Fibroblast of lung (primary cell): ENCODE data around the gene STRBP. TPM values are rescaled to one million over a fixed set of nuclear protein-coding genes. Genes with fewer than 3 reads are reported as not detected.

Experiments
- DNase-seq, 2 donors: peaks; one replicate each; pipeline versions ENCODE4 v3.0.0 to v3.0.0-alpha.2; 2010; ENCODE audit warnings: low read depth in 2 of 2
- H2AFZ ChIP-seq: 2 replicates; pipeline ENCODE4 v1.5.1; 2012; ENCODE audit warnings: low read length, control low read depth, inconsistent platforms
- H3K27ac ChIP-seq: 2 replicates; pipeline ENCODE4 v1.5.1; 2011; ENCODE audit warnings: low read length, control low read depth; ENCODE audit not compliant: insufficient read depth
- H3K27me3 ChIP-seq: 2 replicates; pipeline ENCODE4 v1.5.1; 2011; ENCODE audit warnings: mild to moderate bottlenecking, low read length; ENCODE audit not compliant: control insufficient read depth, insufficient read depth
- H3K36me3 ChIP-seq: 2 replicates; pipeline ENCODE4 v1.5.1; 2011; ENCODE audit warnings: low read length; ENCODE audit not compliant: control insufficient read depth, insufficient read depth
- H3K4me1 ChIP-seq: 2 replicates; pipeline ENCODE4 v1.5.1; 2011; ENCODE audit warnings: low read length; ENCODE audit not compliant: control insufficient read depth, insufficient read depth; ENCODE audit errors: extremely low read depth
- H3K4me2 ChIP-seq: 2 replicates; pipeline ENCODE4 v1.5.1; 2011; ENCODE audit warnings: low read length, control low read depth; ENCODE audit not compliant: insufficient read depth; ENCODE audit errors: extremely low read depth
- H3K4me3 ChIP-seq, 4 experiments: fragments of 200-600 bp in 1 of 4; sonication (generic) in 1 of 4; replicated peaks in 1 of 4; 2 replicates each; pipeline ENCODE4 v1.5.1; 2011 to 2016; ENCODE audit warnings: low read length in 4 of 4, low read depth in 3 of 4, mild to moderate bottlenecking in 3 of 4, control low read depth in 2 of 4, inconsistent platforms in 1 of 4, mixed read lengths in 1 of 4; ENCODE audit not compliant: insufficient read depth in 1 of 4; ENCODE audit errors: control extremely low read depth in 1 of 4
- H3K79me2 ChIP-seq: 2 replicates; pipeline ENCODE4 v1.5.1; 2012; ENCODE audit warnings: mild to moderate bottlenecking, low read length, inconsistent platforms; ENCODE audit not compliant: control insufficient read depth, insufficient read depth
- H3K9ac ChIP-seq: 2 replicates; pipeline ENCODE4 v1.5.1; 2011; ENCODE audit warnings: mild to moderate bottlenecking, low read length, control low read depth; ENCODE audit not compliant: insufficient read depth
- H3K9me3 ChIP-seq: 2 replicates; pipeline ENCODE4 v1.5.1; 2012; ENCODE audit warnings: low read depth, low read length; ENCODE audit not compliant: control insufficient read depth, insufficient read depth
- H4K20me1 ChIP-seq: 2 replicates; pipeline ENCODE4 v1.5.1; 2011; ENCODE audit warnings: low read length; ENCODE audit not compliant: control insufficient read depth, insufficient read depth; ENCODE audit errors: extremely low read depth
- EZH2 ChIP-seq: IDR thresholded peaks from 2 replicates; pipeline ENCODE4 v1.5.1; 2012; ENCODE audit warnings: low read length, control low read depth, mild to moderate bottlenecking; ENCODE audit errors: missing control alignments
- polyA plus RNA-seq, 2 donors: library from polyadenylated mRNA; depleted of rRNA in 1 of 2; stranded (reverse) in 1 of 2; unstranded in 1 of 2; fragments of >200 nt; gene quantifications; 2 replicates each; pipeline ENCODE4 v1.2.1, GENCODE V29; 2011 to 2012; ENCODE audit warnings: missing spikeins in 1 of 2
- total RNA-seq: library from RNA; depleted of rRNA; stranded (reverse); fragments of >200 nt; gene quantifications from 2 replicates; pipeline ENCODE4 v1.2.1, GENCODE V29; 2014
- TF ChIP-seq, protein P1 (sequence below), 2 donors: IDR thresholded peaks in 1 of 2; conservative IDR thresholded peaks in 1 of 2; 1 replicate in 1 of 2; 2 replicates in 1 of 2; pipeline ENCODE4 v1.5.1; 2011 to 2012; ENCODE audit warnings: low read length in 2 of 2, control low read depth in 1 of 2, inconsistent platforms in 1 of 2, low read depth in 1 of 2, mild to moderate bottlenecking in 1 of 2

The STRBP gene
- total and polyA plus RNA-seq, 2 donors (not counting 1 experiment from before 2014, with no cell fraction given): 3.3 to 5.9 TPM

GRCh38 chr9:123085916-123086315, 182.5 kb downstream of the STRBP start:
- H3K4me1 ChIP-seq: no peaks in the 10 kb centered on the region
- TF ChIP-seq, protein P1, sequence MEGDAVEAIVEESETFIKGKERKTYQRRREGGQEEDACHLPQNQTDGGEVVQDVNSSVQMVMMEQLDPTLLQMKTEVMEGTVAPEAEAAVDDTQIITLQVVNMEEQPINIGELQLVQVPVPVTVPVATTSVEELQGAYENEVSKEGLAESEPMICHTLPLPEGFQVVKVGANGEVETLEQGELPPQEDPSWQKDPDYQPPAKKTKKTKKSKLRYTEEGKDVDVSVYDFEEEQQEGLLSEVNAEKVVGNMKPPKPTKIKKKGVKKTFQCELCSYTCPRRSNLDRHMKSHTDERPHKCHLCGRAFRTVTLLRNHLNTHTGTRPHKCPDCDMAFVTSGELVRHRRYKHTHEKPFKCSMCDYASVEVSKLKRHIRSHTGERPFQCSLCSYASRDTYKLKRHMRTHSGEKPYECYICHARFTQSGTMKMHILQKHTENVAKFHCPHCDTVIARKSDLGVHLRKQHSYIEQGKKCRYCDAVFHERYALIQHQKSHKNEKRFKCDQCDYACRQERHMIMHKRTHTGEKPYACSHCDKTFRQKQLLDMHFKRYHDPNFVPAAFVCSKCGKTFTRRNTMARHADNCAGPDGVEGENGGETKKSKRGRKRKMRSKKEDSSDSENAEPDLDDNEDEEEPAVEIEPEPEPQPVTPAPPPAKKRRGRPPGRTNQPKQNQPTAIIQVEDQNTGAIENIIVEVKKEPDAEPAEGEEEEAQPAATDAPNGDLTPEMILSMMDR (conservative IDR thresholded peaks at IDR 0.05 in 1 of 2, IDR thresholded peaks at IDR 0.05 in 1 of 2; ENCODE audit: low read depth in 1 of 2, low read length in 2 of 2): no peak
- H3K4me3 ChIP-seq: no peak overlapping the region
- H3K79me2 ChIP-seq: no peaks in the 10 kb centered on the region
- H3K36me3 ChIP-seq: peaks cover 4% of the 10 kb centered on the region
- no peaks in the 10 kb centered on the region for H4K20me1 ChIP-seq
- no peak overlapping the region for H3K9ac ChIP-seq
- no peaks in the 10 kb centered on the region for H3K9me3 ChIP-seq
- no peak for DNase-seq
- no peak overlapping the region for H3K4me2 ChIP-seq
- H3K27ac ChIP-seq: no peak overlapping the region
- no peak overlapping the region for H2AFZ ChIP-seq
- no peaks in the 10 kb centered on the region for H3K27me3 ChIP-seq

DNA sequence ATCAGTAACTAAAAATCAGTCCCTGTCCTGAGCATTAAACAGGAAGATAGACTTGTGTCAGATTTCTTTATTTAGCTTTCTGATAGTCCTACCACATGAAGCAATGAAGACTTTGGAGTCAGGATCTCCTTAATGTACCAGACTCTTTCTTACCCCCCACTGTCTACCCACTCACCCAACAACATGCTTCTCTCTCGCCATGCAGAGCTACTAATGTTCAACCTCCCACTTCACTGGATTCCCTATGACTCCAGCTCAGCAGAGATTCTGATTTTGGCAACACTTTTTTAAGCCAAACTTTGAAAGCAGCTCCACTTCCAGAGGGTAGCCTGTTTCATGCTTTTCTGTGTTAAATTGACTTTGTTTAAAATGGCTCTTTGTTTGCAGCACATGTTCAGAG, 184.1 kb downstream of the STRBP start:
- DNase-seq: no peak
- Histone ChIP-seq H3K79me2 (no peaks in the 10 kb centered on the region), H3K9ac (no peak overlapping the region), H2AFZ (no peak overlapping the region), H3K9me3 (no peaks in the 10 kb centered on the region), H3K36me3 (peaks cover 4% of the 10 kb centered on the region), H3K4me3 (no peak overlapping the region), H3K4me2 (no peak overlapping the region), H3K27ac (no peak overlapping the region), H4K20me1 (no peaks in the 10 kb centered on the region), H3K4me1 (no peaks in the 10 kb centered on the region), H3K27me3 (no peaks in the 10 kb centered on the region)
- no peak for TF ChIP-seq EZH2
- TF ChIP-seq, protein P1 (conservative IDR thresholded peaks at IDR 0.05 in 1 of 2, IDR thresholded peaks at IDR 0.05 in 1 of 2; ENCODE audit: low read depth in 1 of 2, low read length in 2 of 2): no peak

DNA sequence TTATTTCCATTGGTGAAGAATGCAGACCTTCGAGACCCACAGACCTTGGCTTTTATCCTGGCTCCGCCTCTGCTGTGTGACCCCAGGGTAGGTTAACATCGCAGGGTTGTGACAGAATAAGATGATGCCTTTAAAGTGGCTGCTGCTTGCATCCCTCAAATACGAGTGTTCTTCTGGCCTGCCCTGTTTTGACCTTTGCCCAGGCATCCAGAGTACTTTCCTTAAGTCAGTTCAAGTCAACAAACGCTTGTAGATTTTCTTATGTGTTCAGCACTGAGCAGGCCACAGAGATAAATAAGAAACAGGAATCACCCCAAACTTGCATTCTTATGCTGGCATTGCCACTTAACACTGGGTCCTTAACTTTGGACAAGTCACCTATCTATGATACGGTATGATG, 184.7 kb downstream of the STRBP start:
- peaks cover 4% of the 10 kb centered on the region for H3K36me3 ChIP-seq
- no peaks in the 10 kb centered on the region for H3K79me2 ChIP-seq
- no peak for DNase-seq
- no peaks in the 10 kb centered on the region for H3K4me1 ChIP-seq
- H3K9ac ChIP-seq: no peak overlapping the region
- no peak for TF ChIP-seq EZH2
- TF ChIP-seq, protein P1 (conservative IDR thresholded peaks at IDR 0.05 in 1 of 2, IDR thresholded peaks at IDR 0.05 in 1 of 2; ENCODE audit: low read depth in 1 of 2, low read length in 2 of 2): no peak
- H3K4me3 ChIP-seq: no peak overlapping the region
- no peaks in the 10 kb centered on the region for H3K27me3 ChIP-seq
- H3K4me2 ChIP-seq: no peak overlapping the region
- H2AFZ ChIP-seq: no peak overlapping the region
- no peaks in the 10 kb centered on the region for H4K20me1 ChIP-seq
- H3K27ac ChIP-seq: no peak overlapping the region
- no peaks in the 10 kb centered on the region for H3K9me3 ChIP-seq
